Camera-type eye (tissue), 1 donor: Measurements from ENCODE around the gene TAF11L7. TPM values are rescaled to one million over a fixed set of nuclear protein-coding genes. Genes with fewer than 3 reads are reported as not detected.

Experiments
- total RNA-seq: library from RNA; depleted of rRNA; stranded (reverse); fragments of >200 nt; gene quantifications from one replicate; pipeline ENCODE4 v1.2.3, GENCODE V29; 2014

The TAF11L7 gene
- not detected for total RNA-seq

DNA sequence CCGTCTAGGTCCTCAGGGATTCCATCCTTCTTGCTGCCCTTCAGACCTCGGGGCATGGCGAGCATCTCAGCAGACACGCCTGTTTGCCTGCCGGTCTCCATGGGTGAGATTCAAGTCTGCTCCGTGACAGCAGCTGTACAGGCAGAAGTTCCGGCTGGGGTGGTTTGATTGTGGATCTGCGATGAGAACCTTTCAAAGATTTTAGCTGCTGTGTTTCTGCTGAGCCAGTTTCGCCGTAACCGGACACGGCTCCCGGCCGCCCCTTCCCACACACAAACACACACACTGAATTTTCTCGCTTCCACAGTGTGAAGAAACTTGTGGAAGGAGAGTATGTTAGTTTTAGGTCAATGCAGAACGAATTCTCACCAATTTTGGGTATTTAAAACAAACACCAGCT is at the start of gene TAF11L7:
TAF11L7 (minus strand) TSS at position 101 of the 400 bp plus-strand sequence.

GRCh38 chr5:17634160-17634559 is 48.6 kb upstream of the TAF11L7 start, which contains the start of gene TAF11L14:
Gene TAF11L14, plus strand, starts transcription at chr5:17634460.

DNA sequence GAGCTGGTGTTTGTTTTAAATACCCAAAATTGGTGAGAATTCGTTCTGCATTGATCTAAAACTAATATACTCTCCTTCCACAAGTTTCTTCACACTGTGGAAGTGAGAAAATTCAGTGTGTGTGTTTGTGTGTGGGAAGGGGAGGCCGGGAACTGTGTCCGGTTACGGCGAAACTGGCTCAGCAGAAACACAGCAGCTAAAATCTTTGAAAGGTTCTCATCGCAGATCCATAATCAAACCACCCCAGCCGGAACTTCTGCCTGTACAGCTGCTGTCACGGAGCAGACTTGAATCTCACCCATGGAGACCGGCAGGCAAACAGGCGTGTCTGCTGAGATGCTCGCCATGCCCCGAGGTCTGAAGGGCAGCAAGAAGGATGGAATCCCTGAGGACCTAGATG is 46.2 kb upstream of the TAF11L7 start, which contains the start of gene TAF11L13:
TAF11L13 (plus strand) TSS at position 301 of the 400 bp plus-strand sequence.

GRCh38 chr5:17610092-17610491 is 24.5 kb upstream of the TAF11L7 start, which contains the start of gene TAF11L12:
Gene TAF11L12, plus strand, starts transcription at chr5:17610392.

GRCh38 chr5:17603880-17604279 is 18.3 kb upstream of the TAF11L7 start, which contains the start of gene TAF11L11:
Gene TAF11L11, plus strand, starts transcription at chr5:17604183.

GRCh38 chr5:17597728-17598127 is 12.2 kb upstream of the TAF11L7 start, which contains the start of gene TAF11L10:
Gene TAF11L10, minus strand, starts transcription at chr5:17597828.

DNA sequence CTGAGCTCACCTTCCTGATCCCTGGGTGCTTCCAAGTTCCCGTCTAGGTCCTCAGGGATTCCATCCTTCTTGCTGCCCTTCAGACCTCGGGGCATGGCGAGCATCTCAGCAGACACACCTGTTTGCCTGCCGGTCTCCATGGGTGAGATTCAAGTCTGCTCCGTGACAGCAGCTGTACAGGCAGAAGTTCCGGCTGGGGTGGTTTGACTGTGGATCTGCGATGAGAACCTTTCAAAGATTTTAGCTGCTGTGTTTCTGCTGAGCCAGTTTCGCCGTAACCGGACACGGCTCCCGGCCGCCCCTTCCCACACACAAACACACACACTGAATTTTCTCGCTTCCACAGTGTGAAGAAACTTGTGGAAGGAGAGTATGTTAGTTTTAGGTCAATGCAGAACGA is 8.7 kb upstream of the TAF11L7 start, which contains the start of gene TAF11L9:
TAF11L9 (minus strand) TSS at position 140 of the 400 bp plus-strand sequence.

GRCh38 chr5:17590860-17591259 is 5.3 kb upstream of the TAF11L7 start, which contains the start of gene TAF11L8:
Gene TAF11L8, minus strand, starts transcription at chr5:17590960.

Other genes with a start within 250 kb of the TAF11L7 start
- not detected for gene TAF11L2, start 87.5 kb downstream of the TAF11L7 start, total RNA-seq
- gene TAF11L3, start 67.4 kb downstream of the TAF11L7 start, total RNA-seq = not detected
- gene TAF11L4, start 64.0 kb downstream of the TAF11L7 start, total RNA-seq = not detected
- not detected for gene TAF11L5, start 60.5 kb downstream of the TAF11L7 start, total RNA-seq
- not detected for gene TAF11L6, start 57.1 kb downstream of the TAF11L7 start, total RNA-seq
- gene TAF11L8, start 5.2 kb upstream of the TAF11L7 start, total RNA-seq = not detected
- gene TAF11L9, start 8.6 kb upstream of the TAF11L7 start, total RNA-seq = not detected
- not detected for gene TAF11L10, start 12.1 kb upstream of the TAF11L7 start, total RNA-seq
- not detected for gene TAF11L11, start 18.4 kb upstream of the TAF11L7 start, total RNA-seq
- not detected for gene TAF11L12, start 24.6 kb upstream of the TAF11L7 start, total RNA-seq
- gene TAF11L13, start 46.3 kb upstream of the TAF11L7 start, total RNA-seq = not detected
- not detected for gene TAF11L14, start 48.7 kb upstream of the TAF11L7 start, total RNA-seq